GM18519 (cell line): ENCODE data around the gene DIPK1B.
"Not testable (repeated sequence)": the region's sequence is repeated elsewhere in the genome, so short reads cannot be mapped to it uniquely, and the experiment has no call there.

Source experiments
- ATAC-seq: cut with Tn5 transposase; IDR thresholded peaks from one replicate; pipeline ENCODE4 v1.9.1; 2021; ENCODE audit warnings: mild to moderate bottlenecking, moderate library complexity; ENCODE audit not compliant: unreplicated experiment, low FRiP score

DIPK1B gene

GRCh38 chr9:136762221-136762691 lies 49.9 kb downstream of the DIPK1B start:
- no peak for ATAC-seq

DNA sequence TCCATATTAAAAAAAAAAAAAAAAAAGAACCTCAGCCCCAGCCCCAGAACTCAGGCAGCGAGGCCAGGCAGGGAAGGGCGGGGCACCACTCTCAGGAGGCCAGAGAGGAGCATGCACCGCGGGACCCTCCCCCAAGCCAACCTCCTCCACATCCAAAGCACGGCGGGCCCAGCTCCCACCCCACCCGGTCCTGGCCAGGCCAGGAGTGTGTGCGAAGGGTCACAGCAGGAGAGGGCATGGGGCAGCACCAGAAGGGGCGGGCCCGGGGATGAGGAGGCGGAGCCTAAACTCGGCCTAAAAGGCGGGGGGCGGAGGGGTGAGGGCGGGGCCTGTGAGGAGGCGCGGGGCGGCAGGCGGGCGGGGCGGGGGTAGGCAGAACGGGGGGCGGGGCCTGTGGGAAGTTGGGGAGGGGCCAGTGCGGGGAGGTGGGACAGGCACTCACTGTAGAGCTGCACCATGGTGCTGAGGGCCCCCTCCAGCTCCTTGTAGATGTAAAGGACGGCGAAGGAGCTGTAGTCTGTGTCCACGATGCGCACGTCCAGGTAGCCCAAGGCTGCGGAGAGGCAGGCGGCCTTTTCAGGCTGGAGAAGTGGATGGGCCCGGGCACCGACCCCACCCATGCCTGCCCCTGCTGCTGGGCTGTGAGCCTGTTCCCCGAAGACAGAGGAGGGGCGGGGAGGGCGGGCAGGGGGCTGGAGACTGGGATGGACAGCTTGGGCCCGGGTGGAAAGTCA lies 50.7 kb downstream of the DIPK1B start:
- no peak for ATAC-seq

- ATAC-seq = no peak
These were observed 51.3 kb downstream of the DIPK1B start for GRCh38 chr9:136763649-136764035.

GRCh38 chr9:136764301-136764891 lies 52.0 kb downstream of the DIPK1B start, which contains the start of gene LCN15:
Gene LCN15, minus strand, starts transcription at chr9:136764518. Its CDS starts 30 bp downstream, at chr9:136764488.
- no peak for ATAC-seq

DNA sequence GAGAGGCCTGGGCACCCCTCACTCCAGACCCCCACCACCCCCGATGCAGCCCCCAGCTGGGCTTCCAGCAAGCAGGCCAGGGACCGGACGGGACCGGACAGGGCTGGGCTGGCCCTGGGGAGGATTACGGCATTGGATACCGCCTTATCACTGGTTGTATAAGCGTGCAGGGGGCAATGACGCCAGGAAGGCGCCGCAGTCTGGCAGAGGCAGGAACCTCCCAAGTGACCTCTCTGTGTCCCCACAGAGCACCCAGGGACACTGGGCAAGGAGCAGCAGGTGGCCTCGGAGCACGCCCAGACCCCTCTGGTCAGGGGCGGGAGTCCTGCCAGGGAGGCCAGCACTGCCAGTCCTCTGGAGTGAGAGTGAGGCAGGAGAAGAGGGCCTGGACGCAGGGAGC lies 52.7 kb downstream of the DIPK1B start:
- no peak for ATAC-seq

GRCh38 chr9:136765745-136766409 lies 53.5 kb downstream of the DIPK1B start:
- not testable (repeated sequence) for ATAC-seq

GRCh38 chr9:136766410-136767120 lies 54.2 kb downstream of the DIPK1B start:
- ATAC-seq = not testable (repeated sequence)

GRCh38 chr9:136769710-136770191 lies 57.4 kb downstream of the DIPK1B start:
- no peak for ATAC-seq

- no peak for ATAC-seq
These were observed 59.6 kb downstream of the DIPK1B start for GRCh38 chr9:136771907-136772415.

DNA sequence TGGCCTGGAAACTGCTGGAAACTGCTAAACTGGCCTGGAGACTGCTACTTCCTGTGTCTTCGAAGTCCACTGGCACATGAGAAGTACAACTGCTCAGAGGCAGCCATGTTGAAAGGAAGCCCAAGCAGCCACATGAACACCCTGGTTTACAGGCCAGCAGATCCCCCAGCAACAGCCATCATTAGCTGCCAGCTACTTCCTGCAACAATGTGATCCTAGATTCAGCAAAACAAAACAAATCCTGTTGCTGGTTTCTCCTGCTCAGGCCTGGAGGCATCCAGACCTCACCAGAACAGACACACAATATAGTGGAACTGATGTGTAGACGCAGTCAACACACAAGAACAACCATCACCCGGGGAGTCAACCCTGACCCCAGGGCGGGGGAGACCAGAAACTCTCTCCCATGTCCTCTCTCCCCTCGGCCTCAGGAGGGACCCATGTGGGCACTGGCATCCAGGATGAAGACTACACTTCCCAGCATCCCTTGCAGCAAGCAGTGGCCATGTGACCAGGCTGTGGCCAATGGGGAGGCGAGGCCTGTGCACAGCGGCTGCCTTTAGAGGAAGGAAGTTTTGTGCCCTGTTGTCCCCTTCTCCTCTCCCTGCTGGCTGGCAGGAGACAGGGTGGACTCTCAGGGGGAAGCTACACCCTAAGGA lies 61.1 kb downstream of the DIPK1B start:
- ATAC-seq = no peak
